GM12878 (cell line): Measurements from ENCODE around the gene NCAM1. TPM values are rescaled to one million over a fixed set of nuclear protein-coding genes. Genes with fewer than 3 reads are reported as not detected.

Experiments
- ATAC-seq: fragments of 200-7000 bp; cut with Tn5 transposase; 3 replicates; pipeline ENCODE4 v1.9.1; 2020; ENCODE audit warnings: mild to moderate bottlenecking, moderate library complexity
- BruUV-seq: library from RNA; stranded (reverse); fragments of 400-500 nt; replicated peaks from 2 replicates; lab custom pipeline; 2021; lab: Mats Ljungman, UMichigan
- CTCF ChIA-PET: fragments of 300-600 bp; sonication (Branson Sonifier 250); formaldehyde crosslinking; extraction: SDS; loops from one replicate; lab custom pipeline; 2021; ENCODE audit warnings: inconsistent platforms; lab: Yijun Ruan, JAX
- POLR2A ChIA-PET: fragments of 350-600 bp; formaldehyde crosslinking; extraction: SDS; loops from one replicate; lab custom pipeline; 2021; ENCODE audit warnings: inconsistent platforms; lab: Charles Lee
- RAD21 ChIA-PET: fragments of 300-600 bp; sonication (Branson Sonifier 250); formaldehyde crosslinking; loops from one replicate; lab custom pipeline; 2023; ENCODE audit warnings: antibody characterized with exemption; ENCODE audit not compliant: unreplicated experiment; lab: Charles Lee
- SMC1A ChIA-PET: fragments of 300-600 bp; sonication (Branson Sonifier 250); formaldehyde crosslinking; loops from one replicate; lab custom pipeline; 2023; ENCODE audit not compliant: unreplicated experiment, uncharacterized antibody; lab: Charles Lee
- DNase-seq: peaks from one replicate; pipeline ENCODE4 v3.0.0-alpha.2; 2011; ENCODE audit warnings: low read depth, low spot score
- FAIRE-seq: peaks from 3 replicates; lab custom pipeline; 2011; peaks lifted over from hg19 to GRCh38; lab: Jason Lieb, UNC
- H2AFZ ChIP-seq: 2 replicates; pipeline ENCODE4 v1.6.0; 2011; ENCODE audit warnings: low read depth, low read length, control low read depth; ENCODE audit not compliant: control insufficient read depth
- H3K27ac ChIP-seq: 2 replicates; pipeline ENCODE4 v1.5.1; 2011; ENCODE audit warnings: control low read depth; ENCODE audit not compliant: control insufficient read depth, insufficient read depth
- H3K27me3 ChIP-seq, 2 experiments: replicated peaks in 1 of 2; 2 replicates each; pipeline versions ENCODE4 v1.6.0 to v1.6.1; 2011; ENCODE audit warnings: low read length in 1 of 2; ENCODE audit not compliant: control insufficient read depth in 2 of 2, insufficient read depth in 2 of 2
- H3K36me3 ChIP-seq, 2 experiments: 2 replicates each; pipeline ENCODE4 v1.5.1; 2011; ENCODE audit warnings: low read length in 1 of 2; ENCODE audit not compliant: control insufficient read depth in 2 of 2, insufficient read depth in 2 of 2
- H3K4me1 ChIP-seq: 2 replicates; pipeline ENCODE4 v1.6.1; 2011; ENCODE audit warnings: mild to moderate bottlenecking, low read length, moderate library complexity, mixed read lengths; ENCODE audit not compliant: control insufficient read depth, insufficient read depth
- H3K4me2 ChIP-seq: 2 replicates; pipeline ENCODE4 v1.6.0; 2011; ENCODE audit warnings: control low read depth; ENCODE audit not compliant: control insufficient read depth, insufficient read depth
- H3K4me3 ChIP-seq: fragments of 200-600 bp; sonication (generic); 2 replicates; pipeline ENCODE4 v1.5.1; 2016
- H3K79me2 ChIP-seq: 2 replicates; pipeline ENCODE4 v1.6.0; 2011; ENCODE audit warnings: low read length; ENCODE audit not compliant: control insufficient read depth, insufficient read depth
- H3K9ac ChIP-seq: 2 replicates; pipeline ENCODE4 v1.8.0; 2011; ENCODE audit warnings: low read length, control low read depth, mixed read lengths; ENCODE audit not compliant: control insufficient read depth, insufficient read depth
- H3K9me3 ChIP-seq: replicated peaks from 3 replicates; pipeline ENCODE4 v1.5.1; 2011; ENCODE audit warnings: mild to moderate bottlenecking, low read length; ENCODE audit not compliant: control insufficient read depth, insufficient read depth
- H4K20me1 ChIP-seq: 2 replicates; pipeline ENCODE4 v1.6.0; 2011; ENCODE audit not compliant: control insufficient read depth, insufficient read depth
- BCLAF1 ChIP-seq: fragments of 450-650 bp; IDR thresholded peaks from 2 replicates; pipeline ENCODE4 v1.6.1; 2017; ENCODE audit warnings: antibody characterized with exemption, mild to moderate bottlenecking, moderate library complexity
- CHD2 ChIP-seq: IDR thresholded peaks from 2 replicates; pipeline ENCODE4 v1.6.1; 2011; ENCODE audit warnings: low read depth, low read length, improper control_type of control experiment, borderline replicate concordance
- EED ChIP-seq: sonication (generic); IDR thresholded peaks from 2 replicates; pipeline ENCODE4 v1.6.1; 2016; ENCODE audit warnings: antibody characterized with exemption, low read depth
- ZBTB33 ChIP-seq: fragments of 450-650 bp; IDR thresholded peaks from 2 replicates; pipeline ENCODE4 v1.6.1; 2017; ENCODE audit warnings: mild to moderate bottlenecking
- ZNF24 ChIP-seq: fragments of 450-650 bp; IDR thresholded peaks from 2 replicates; pipeline ENCODE4 v1.6.1; 2017; ENCODE audit warnings: antibody characterized with exemption, mild to moderate bottlenecking
- WGBS: methylation state at CpG from one replicate; pipeline ENCODE4 v1.1.6; 2016; ENCODE audit warnings: low lambda C conversion rate; ENCODE audit not compliant: insufficient replicate concordance, insufficient coverage; ENCODE audit errors: missing lambda C conversion rate; 5-methylcytosine and 5-hydroxymethylcytosine counted together
- in situ Hi-C: fragments of 300-500 bp; cut with MboI; formaldehyde crosslinking; loops from 9 replicates; pipeline ENCODE4 v1.14.3; 2018; ENCODE audit warnings: mixed read lengths
- intact Hi-C: fragments of 100-400 bp; cut with micrococcal nuclease; formaldehyde crosslinking; loops from one replicate; pipeline ENCODE4 v1.14.2; 2022; ENCODE audit not compliant: unreplicated experiment
- polyA plus RNA-seq, 11 experiments: library from polyadenylated mRNA; depleted of rRNA in 4 of 11; unstranded in 6 of 11; stranded (reverse) in 5 of 11; fragments of >200 nt; fragmentation: Nextera tagmentation in 4 of 11; fragmentation: Illumina TruSeq in 1 of 11; extraction: Ambion mirVana in 4 of 11; extraction: Trizol in 1 of 11; gene quantifications; 1 replicate in 1 of 11; 2 replicates in 10 of 11; pipeline versions ENCODE4 v1.2.1 to v1.2.3, GENCODE V29; 2011 to 2016; ENCODE audit warnings: inconsistent platforms in 2 of 11, missing spikeins in 2 of 11, low read depth in 1 of 11
- total RNA-seq, 4 experiments: library from RNA; depleted of rRNA in 3 of 4; stranded (reverse); fragments of >200 nt in 3 of 4; fragmentation: Illumina TruSeq in 1 of 4; extraction: Trizol in 1 of 4; gene quantifications; 2 replicates each; pipeline versions ENCODE4 v1.2.1 to v1.2.3, GENCODE V29; 2013 to 2021
- TF ChIP-seq, protein P1 (sequence below): fragments of 450-650 bp; conservative IDR thresholded peaks from 2 replicates; pipeline ENCODE4 v1.6.1; 2017; ENCODE audit warnings: mild to moderate bottlenecking, moderate library complexity
- TF ChIP-seq, protein P2 (sequence below): IDR thresholded peaks from 2 replicates; pipeline ENCODE4 v1.6.1; 2011; ENCODE audit warnings: low read depth, low read length, improper control_type of control experiment, borderline replicate concordance

Gene NCAM1
- total and polyA plus RNA-seq, 10 of the 15 experiments (the other 5 are each of a cell fraction or from before 2014, with no cell fraction given) = 0.10 to 0.23 (median 0.11) TPM; not detected in 7

DNA sequence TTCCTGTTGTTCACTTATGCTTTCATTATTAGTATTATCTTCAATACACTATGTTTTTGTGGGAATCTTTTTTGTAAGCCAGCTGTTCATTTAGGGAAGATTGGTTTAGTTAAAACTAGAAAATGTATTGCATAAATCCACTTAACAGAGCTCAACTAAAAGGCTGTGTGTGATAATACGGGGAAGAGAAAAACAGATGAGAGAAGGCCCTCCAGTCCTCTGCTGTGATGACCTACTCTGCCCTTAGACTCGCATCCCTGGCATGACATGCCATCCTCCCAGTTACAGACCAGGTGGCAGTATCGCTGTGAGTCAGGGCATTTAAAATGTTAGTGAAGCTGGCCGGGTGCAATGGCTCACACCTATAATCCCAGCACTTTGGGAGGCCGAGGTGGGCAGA lies 179.8 kb downstream of the NCAM1 start (continued):
- TF ChIP-seq BCLAF1 = no peak
- no peak for TF ChIP-seq CHD2
- no peak for TF ChIP-seq EED
- TF ChIP-seq, protein P1, sequence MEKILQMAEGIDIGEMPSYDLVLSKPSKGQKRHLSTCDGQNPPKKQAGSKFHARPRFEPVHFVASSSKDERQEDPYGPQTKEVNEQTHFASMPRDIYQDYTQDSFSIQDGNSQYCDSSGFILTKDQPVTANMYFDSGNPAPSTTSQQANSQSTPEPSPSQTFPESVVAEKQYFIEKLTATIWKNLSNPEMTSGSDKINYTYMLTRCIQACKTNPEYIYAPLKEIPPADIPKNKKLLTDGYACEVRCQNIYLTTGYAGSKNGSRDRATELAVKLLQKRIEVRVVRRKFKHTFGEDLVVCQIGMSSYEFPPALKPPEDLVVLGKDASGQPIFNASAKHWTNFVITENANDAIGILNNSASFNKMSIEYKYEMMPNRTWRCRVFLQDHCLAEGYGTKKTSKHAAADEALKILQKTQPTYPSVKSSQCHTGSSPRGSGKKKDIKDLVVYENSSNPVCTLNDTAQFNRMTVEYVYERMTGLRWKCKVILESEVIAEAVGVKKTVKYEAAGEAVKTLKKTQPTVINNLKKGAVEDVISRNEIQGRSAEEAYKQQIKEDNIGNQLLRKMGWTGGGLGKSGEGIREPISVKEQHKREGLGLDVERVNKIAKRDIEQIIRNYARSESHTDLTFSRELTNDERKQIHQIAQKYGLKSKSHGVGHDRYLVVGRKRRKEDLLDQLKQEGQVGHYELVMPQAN = no peak

GRCh38 chr11:113142508-113142907 lies 181.3 kb downstream of the NCAM1 start:
- Histone ChIP-seq H2AFZ (no peak overlapping the region), H3K27me3 (peaks cover 0 to 6% of the 10 kb centered on the region in 2 experiments; a peak in 1 of 4 replicates), H3K9ac (no peak overlapping the region), H3K4me3 (no peak overlapping the region), H3K9me3 (no peaks in the 10 kb centered on the region), H3K79me2 (no peaks in the 10 kb centered on the region), H3K4me1 (no peaks in the 10 kb centered on the region), H3K27ac (no peak overlapping the region), H4K20me1 (no peaks in the 10 kb centered on the region), H3K36me3 (no peaks in the 10 kb centered on the region), H3K4me2 (no peak overlapping the region)
- BruUV-seq = no TSS peak
- DNase-seq (no peak), FAIRE-seq (no peak)
- POLR2A ChIA-PET = no interaction called here
- SMC1A ChIA-PET = no interaction called here
- intact Hi-C loops = no loop called here
- RAD21 ChIA-PET = no interaction called here
- no peak for TF ChIP-seq ZBTB33
- TF ChIP-seq ZNF24 = no peak
- TF ChIP-seq, protein P2, sequence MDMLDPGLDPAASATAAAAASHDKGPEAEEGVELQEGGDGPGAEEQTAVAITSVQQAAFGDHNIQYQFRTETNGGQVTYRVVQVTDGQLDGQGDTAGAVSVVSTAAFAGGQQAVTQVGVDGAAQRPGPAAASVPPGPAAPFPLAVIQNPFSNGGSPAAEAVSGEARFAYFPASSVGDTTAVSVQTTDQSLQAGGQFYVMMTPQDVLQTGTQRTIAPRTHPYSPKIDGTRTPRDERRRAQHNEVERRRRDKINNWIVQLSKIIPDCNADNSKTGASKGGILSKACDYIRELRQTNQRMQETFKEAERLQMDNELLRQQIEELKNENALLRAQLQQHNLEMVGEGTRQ = no peak
- TF ChIP-seq, all 136 proteins: peak for 0
- in situ Hi-C loops = no loop called here
- no peak for ATAC-seq
- CTCF ChIA-PET = no interaction called here
- WGBS = 32% methylated on average over 6 of the region's 6 CpGs
